GM10248 (cell line): Measurements from ENCODE around the gene RERE.
A peak's percentile ranks its signal among the peaks of the same experiment; 100 is the strongest.

Experiments used
- CTCF ChIA-PET: fragments of 300-600 bp; sonication (Branson Sonifier 250); formaldehyde crosslinking; extraction: SDS; loops from one replicate; lab custom pipeline; 2021; ENCODE audit warnings: antibody characterized with exemption; lab: Yijun Ruan, JAX
- POLR2A ChIA-PET: fragments of 350-650 bp; sonication (Branson Sonifier 250); formaldehyde crosslinking; extraction: SDS; loops from one replicate; lab custom pipeline; 2020; ENCODE audit warnings: antibody characterized with exemption; lab: Yijun Ruan, JAX
- DNase-seq: peaks from one replicate; pipeline ENCODE4 v3.0.0; 2012; ENCODE audit errors: extremely low spot score
- CTCF ChIP-seq: IDR thresholded peaks from 2 replicates; pipeline ENCODE4 v1.5.1; 2012; ENCODE audit warnings: mild to moderate bottlenecking, low read depth; ENCODE audit errors: extremely low read depth, missing control alignments, control extremely low read depth

Gene RERE

GRCh38 chr1:8349473-8349865 is 468.0 kb downstream of the RERE start:
- POLR2A ChIA-PET, result no interaction called here
- CTCF ChIA-PET, result interaction anchor here (0.6 to 8.2 kb wide), 18 partner anchors 9 to 383 kb away, joined by 3 to 91 read pairs (median 4); no protein-coding TSS in a partner anchor
- DNase-seq, result no peak
- no peak for TF ChIP-seq CTCF

DNA sequence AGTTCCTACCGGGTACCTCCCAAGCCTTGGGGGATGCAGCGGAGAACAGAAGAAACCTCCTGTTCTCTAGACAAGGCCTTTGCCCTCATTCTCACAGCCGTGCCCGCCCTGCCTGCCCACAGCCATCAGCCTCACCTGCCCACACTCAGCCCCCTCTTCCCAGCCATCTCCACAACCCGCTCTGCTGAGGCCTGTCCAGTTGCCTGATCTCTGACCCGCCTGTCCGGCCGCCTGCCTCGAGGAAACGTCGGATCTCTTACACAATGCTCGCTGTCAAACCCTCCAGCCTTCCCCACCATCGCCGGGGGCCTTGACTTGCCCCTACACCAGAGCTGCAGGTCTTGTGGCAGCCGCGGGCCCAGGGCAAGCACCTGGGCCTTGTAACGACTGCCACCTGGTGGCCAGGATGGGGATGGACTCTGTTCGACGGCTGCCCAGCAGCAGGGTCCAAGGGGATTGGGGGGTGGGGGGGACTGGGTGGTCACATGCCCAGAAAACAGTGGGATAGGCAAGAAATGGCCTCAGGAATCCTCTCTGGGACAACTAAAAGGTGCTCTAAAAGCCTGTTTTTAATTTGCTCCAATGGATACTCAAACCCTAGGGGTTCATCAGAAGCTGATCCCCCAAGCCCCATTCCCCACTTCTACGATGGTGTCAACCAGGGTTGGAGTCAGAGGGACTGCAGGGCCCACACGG is 468.5 kb downstream of the RERE start:
- ChIA-PET POLR2A (no interaction called here), CTCF (interaction anchor here (0.6 to 8.2 kb wide), 20 partner anchors 10 to 382 kb away, joined by 3 to 91 read pairs (median 4); no protein-coding TSS in a partner anchor)
- TF ChIP-seq CTCF, result peak; percentile 84
- peak; percentile 89 for DNase-seq

- ChIA-PET CTCF (interaction anchor here (0.6 to 8.2 kb wide), 14 partner anchors 11 to 381 kb away, joined by 3 to 91 read pairs (median 4); no protein-coding TSS in a partner anchor), POLR2A (no interaction called here)
- TF ChIP-seq CTCF, result no peak
- no peak for DNase-seq
Measured at GRCh38 chr1:8348047-8348776, 469.2 kb downstream of the RERE start.

DNA sequence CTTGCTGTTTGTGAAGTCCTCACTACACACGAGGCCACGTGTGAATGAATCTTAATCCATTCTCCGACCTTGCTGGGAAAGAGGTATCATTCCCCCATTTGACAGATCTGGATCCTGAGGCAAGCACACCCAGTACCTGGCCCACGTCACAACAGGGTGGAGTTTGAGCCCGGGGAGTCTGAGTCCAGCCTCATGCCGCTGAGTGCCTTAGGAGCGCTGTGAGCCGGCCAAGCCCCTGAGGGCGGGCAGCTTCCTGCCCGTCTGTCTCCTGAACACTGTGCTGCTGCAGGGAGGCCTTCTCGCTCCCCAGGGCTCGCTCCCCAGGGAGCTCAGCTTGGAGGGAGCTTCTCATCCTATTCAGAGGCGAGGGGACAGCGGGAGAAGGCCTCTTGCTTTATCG is 469.8 kb downstream of the RERE start:
- POLR2A ChIA-PET, result no interaction called here
- no peak for TF ChIP-seq CTCF
- no peak for DNase-seq
- CTCF ChIA-PET, result interaction anchor here (1.3 to 8.2 kb wide), 4 partner anchors 11 to 680 kb away, joined by 3 to 91 read pairs (median 4); no protein-coding TSS in a partner anchor

GRCh38 chr1:8345621-8346415 is 471.6 kb downstream of the RERE start:
- POLR2A ChIA-PET, result no interaction called here
- no peak for TF ChIP-seq CTCF
- CTCF ChIA-PET, result interaction anchor here (0.8 to 8.2 kb wide), 4 partner anchors 330 to 677 kb away, joined by 3 to 91 read pairs (median 4); no protein-coding TSS in a partner anchor

More at GRCh38 chr1:8345621-8346415, 471.6 kb downstream of the RERE start:
- DNase-seq, result no peak
